ENCODE results near the gene UFD1.
A peak's percentile ranks its signal among the peaks of the same experiment; 100 is the strongest.

UFD1 gene

DNA sequence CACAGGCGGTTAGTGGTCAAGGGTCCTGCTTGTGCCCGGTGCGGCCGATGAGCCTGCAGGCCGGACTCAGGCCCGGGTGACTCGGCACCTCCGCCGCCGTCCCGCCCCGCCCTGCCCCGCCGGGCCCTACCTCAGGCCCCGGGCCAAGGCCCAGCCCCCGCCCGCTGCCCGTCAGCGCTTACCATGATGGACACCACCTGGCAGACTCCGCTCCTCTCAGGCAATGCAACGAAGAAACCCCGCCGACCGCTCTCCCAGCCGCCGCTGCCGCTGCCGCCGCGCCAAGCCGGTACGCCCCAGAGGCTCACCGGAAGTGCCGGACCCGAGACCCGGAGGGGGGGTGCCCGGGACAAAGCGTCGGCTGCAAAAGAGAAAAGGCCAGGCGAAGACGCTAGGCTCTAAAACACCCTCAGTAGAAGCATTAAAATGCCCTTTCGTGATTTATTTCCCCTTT lies at the start of gene UFD1:
Gene UFD1 (minus strand): TSS at position 293 of the 454 bp plus-strand sequence. CDS start 108 bp downstream, at position 185.
- DNase-seq, result peak; percentile 85

- no peak for DNase-seq
Measured at GRCh38 chr22:19527861-19528417, 48.9 kb upstream of the UFD1 start.

GRCh38 chr22:19527321-19527721 lies 48.3 kb upstream of the UFD1 start:
- DNase-seq, result no peak

- DNase-seq, result no peak
Measured at GRCh38 chr22:19526702-19527111, 47.7 kb upstream of the UFD1 start.

- no peak for DNase-seq
Measured at GRCh38 chr22:19526076-19526701, 47.2 kb upstream of the UFD1 start.

GRCh38 chr22:19525666-19526065 lies 46.7 kb upstream of the UFD1 start:
- no peak for DNase-seq

DNA sequence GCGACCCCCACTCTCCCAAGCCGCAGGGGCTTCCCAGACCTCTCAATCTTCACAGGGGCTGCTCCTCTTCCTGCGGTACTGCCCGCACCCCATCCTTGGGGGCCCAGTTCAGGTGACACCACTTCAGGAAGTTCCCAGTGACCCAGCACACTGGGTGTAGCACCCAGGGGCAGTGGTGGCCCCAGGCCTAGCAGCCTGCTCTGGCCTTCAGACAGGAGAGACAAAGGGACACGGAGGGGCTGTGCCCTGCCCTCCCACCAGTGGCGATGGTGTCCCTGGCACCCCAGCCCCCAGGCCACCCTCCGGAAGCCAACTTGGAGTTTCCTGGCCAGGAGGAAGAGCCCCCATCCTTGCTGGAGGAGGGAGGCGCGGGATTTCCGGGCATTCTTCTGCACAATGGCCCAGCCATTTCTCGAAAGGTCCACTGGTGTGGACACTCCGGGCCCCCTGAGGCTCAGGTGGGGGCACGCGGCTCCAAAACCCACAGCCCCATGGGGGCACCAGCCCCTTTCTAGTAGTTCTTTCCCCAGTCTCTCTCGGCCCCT lies 46.2 kb upstream of the UFD1 start:
- DNase-seq, result no peak

GRCh38 chr22:19524170-19525115 lies 45.5 kb upstream of the UFD1 start, which contains the start of gene CLDN5:
Gene CLDN5, minus strand, starts transcription at chr22:19524410. Its CDS starts 155 bp downstream, at chr22:19524255.
- DNase-seq, result no peak

DNA sequence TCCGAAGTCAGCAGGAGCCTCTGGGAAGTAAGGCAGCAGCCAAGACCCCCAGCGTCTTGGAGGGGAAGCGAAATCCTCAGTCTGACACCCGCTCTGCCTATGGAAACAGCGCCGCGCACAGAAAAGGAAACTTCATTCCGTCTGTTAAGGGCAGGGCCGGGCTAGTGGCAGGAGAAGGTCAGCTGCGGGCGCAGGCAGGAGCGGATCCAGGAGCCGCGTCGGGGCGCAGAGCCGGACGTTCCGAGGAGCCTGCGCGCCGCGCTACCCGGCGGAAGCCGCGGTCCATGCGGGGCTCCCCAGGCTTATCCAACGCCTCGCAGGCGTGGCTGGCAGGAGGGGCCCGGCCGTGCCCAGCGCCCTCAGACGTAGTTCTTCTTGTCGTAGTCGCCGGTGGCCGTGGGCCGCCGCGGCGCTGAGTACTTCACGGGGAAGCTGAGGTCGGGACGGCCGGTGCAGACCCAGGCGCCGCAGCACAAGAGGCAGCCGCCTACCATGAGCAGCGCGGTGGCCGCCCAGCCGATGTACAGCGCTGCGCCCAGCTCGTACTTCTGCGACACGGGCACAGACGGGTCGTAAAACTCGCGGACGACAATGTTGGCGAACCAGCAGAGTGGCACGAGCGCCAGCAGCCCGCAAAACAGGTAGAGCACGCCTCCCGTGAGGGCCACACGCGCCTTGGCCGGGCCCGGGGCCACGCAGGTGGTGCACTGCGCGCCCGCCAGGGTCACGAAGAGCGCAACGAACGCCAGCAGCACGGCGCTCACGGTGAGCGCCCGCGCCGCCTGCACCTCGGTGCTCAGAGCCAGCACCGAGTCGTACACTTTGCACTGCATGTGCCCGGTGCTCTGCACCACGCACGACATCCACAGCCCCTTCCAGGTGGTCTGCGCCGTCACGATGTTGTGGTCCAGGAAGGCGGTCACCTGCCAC lies 44.5 kb upstream of the UFD1 start:
- DNase-seq, result no peak

DNA sequence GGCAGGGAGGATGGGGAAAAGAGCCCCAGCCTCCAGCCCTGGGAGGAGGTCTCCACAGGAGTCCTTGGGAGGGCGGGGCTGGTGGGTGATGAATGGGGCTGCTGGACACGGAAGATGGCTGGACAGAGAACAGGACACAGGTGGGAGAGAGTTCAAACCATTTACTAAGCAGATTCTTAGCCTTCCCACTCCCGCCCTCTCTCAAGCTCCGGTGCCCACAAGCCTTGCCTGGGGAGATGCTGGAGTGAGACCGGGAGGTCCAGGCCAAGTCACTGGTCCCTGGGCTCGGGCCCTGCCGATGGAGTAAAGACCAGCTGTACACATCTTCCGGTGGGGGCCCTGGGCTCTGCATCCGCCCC lies 43.9 kb upstream of the UFD1 start:
- DNase-seq, result no peak

GRCh38 chr22:19522190-19522880 lies 43.3 kb upstream of the UFD1 start:
- no peak for DNase-seq

DNA sequence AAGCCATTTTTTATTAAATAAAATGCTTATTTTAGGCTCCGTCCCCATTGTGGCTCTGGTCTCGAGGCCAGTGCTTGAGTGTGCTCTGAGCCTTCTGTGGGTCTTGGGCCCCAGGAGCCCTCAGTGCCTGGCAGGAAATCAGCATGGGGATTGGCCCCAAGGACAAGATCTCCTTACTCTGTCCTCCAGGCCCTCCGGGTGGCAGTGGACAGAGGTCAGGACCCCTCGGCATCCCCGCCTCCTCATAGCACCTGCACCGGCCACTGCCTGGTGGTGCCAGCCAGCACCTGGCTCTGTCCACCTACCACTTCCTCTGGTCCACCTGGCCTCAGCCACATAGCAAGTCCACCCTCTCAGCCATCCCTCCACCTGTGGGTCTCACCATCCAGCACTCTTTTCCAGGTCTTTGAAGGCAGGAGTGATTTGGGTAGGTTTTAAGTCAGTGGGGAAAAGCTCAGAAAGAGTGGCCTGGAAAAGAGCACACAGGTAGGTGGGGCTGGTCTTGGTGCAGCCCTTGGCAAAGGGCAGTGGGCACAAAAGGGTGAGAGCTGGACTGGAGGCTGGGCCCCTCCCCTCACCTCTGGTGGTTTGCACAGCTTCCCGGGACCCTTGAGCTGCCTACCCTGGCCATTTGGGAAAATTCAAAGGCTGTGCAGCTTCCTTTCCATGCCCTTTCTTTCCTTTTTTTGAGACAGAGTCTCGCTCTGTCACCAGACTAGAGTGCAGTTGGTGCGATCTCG lies 41.7 kb upstream of the UFD1 start:
- no peak for DNase-seq

- DNase-seq, result no peak
Measured at GRCh38 chr22:19520007-19520406, 41.0 kb upstream of the UFD1 start.

DNA sequence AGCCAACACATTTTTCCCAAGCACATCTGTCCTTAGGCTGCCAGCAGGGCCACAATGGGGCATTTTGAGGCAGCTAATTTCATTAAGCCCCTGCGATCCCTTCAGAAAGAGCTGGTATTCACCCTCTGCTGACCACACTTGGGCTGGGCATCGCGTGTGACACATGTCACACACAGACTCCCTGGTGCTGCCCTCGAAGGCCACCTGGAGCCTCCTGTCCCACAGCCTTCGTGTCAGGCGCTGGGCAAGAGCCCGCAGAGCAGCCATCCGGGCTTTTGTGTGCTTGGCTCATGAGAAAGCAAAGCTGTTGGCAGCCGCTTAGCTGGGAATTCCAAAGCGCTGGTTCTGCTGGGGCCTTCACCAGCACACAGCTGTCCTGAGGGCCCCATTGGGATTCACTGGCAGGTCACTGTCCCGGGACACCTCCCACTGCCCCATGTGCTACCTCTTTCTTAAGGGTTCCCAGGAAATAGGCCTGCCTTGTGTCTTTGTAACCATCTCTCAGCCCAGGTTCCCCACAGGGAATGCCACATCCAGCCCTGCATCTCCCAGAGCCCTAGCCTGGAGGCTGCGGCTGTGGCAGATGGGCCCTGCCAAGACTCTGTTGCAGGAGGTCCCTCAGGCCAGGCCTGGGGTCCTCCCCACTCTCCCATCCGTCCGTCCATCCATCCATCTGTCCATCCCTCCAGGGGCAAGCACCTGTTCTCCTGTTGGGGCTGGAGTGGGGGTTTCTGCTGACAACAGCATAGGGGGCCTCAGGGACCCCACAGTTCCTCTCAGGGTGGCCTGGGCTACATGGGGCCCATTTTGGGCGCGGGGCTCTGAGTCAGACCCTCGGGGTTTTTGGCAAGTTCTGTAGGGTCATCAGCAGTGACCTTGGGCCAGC lies 40.3 kb upstream of the UFD1 start:
- DNase-seq, result no peak

GRCh38 chr22:19518635-19519034 lies 39.6 kb upstream of the UFD1 start:
- no peak for DNase-seq

DNA sequence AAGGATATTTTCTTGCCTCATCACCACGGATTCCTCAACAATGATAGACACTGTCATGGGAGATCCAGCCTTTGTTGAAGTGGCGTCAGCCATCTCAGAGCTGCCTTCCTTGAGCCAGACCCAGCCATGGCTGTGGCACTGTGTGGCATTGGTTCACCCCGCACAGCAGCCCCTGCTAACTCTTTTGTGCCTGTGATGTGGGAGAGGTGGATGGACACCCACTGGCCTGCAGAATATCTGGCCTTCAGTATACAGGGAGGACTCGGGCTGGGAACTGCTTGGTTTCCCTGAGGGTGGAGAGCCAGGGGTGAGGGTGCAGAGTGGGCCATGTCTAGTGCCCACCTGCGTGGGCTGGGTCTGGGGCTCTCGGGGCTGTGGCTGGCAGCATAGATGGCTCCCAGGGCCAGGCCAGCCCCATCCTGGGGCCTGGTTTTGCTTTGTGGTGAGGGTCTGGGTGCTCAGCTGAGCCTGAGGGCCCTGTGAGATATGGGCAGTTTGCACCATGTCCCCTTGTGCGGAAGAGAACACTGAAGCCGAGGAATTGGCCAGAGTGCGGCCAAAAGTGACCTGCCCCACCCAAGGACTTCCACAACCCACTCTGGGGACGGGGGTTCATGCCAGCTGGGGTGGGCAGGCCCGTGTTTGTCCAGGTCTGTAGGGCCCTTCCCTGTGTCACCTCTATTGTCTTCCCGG lies 39.1 kb upstream of the UFD1 start:
- no peak for DNase-seq

DNA sequence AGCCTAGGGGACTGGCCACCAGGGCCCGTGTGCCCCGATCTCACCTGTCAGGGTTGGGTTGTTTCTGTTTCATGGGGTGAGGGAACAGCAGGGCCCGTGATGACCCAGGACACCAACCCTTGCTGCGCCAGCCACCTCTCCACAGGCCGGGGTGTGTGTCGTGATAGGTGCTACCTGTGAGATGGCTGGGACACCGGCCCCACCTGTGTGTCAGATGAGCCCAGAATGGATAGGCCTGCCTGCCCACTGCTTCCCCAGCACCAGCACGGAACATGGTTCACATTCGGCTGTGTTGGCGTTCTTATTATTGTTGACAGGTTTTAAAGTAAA lies 38.1 kb upstream of the UFD1 start:
- DNase-seq, result no peak

- DNase-seq, result no peak
Measured at GRCh38 chr22:19516378-19517170, 37.6 kb upstream of the UFD1 start.

Data from kidney glomerular epithelial cell (primary cell).